ENCODE results near the gene FAM110A. TPM values are rescaled to one million over a fixed set of nuclear protein-coding genes. Genes with fewer than 3 reads are reported as not detected.

The FAM110A gene
- total and polyA plus RNA-seq, 9 of the 15 experiments (the other 6 are each of a cell fraction or from before 2014, with no cell fraction given): 0.73 to 15.5 (median 3.6) TPM

DNA sequence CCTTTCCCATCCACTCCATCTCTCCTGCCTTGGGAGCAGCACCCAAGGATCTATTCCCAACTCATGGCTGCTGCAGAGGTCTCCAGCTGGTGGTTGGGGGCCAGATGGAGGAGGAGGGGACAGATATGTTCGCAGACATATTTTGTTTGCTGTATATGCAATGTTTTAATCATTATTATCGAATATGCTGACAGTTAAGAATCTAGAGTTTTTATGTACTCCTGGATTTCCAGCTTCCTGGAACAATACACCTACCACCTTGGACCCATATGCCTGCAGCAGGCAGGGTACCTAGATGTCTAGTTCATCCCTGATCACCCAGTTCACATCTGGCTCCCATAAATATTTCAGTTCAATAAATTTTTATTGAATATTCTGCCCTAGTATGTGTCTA, 9.0 kb downstream of the FAM110A start:
- DNase-seq (ENCODE audit: extremely low read depth in 1 of 4, low spot score in 3 of 4) (no peak), ATAC-seq (no peak), FAIRE-seq (no peak)
- Histone ChIP-seq H2AFZ (ENCODE audit: low read depth, low read length) (no peak overlapping the region), H3K9ac (ENCODE audit: insufficient read depth in 1 of 2, low read depth in 2 of 2, low read length in 2 of 2) (no peak overlapping the region), H3K9me1 (ENCODE audit: control insufficient read depth, insufficient read depth, low read length) (peaks cover 3% of the 10 kb centered on the region), H3K36me3 (ENCODE audit: control insufficient read depth, insufficient read depth, low read length) (peaks cover 15% of the 10 kb centered on the region; the same call in 1 of the 3 replicates), H3K4me2 (ENCODE audit: insufficient read depth, low read length) (no peak overlapping the region), H3K27ac (ENCODE audit: extremely low read depth, low read depth, low read length) (no peak overlapping the region), H3K4me1 (replicated peaks in 1 of 2; ENCODE audit: control insufficient read depth in 2 of 2, insufficient read depth in 2 of 2, low read length in 2 of 2) (peaks cover 20 to 50% of the 10 kb centered on the region in 2 experiments; a peak in 4 of 5 replicates), H3K4me3 (no peak overlapping the region), H3K27me3 (ENCODE audit: control insufficient read depth in 2 of 2, insufficient read depth in 2 of 2, low read length in 2 of 2) (no peaks in the 10 kb centered on the region), H3K9me3 (replicated peaks; ENCODE audit: control insufficient read depth, insufficient read depth, low read depth, low read length) (no peaks in the 10 kb centered on the region), H3K79me2 (ENCODE audit: control insufficient read depth, insufficient read depth, low read length) (peaks cover 28% of the 10 kb centered on the region), H4K20me1 (replicated peaks; ENCODE audit: control insufficient read depth, insufficient read depth, low read length) (0 out of 2 replicates have a peak, but pooled peaks cover 11% of the 10 kb centered on the region)
- ChIA-PET CTCF (ENCODE audit: low intra/inter-chr PET ratio) (no interaction called here), POLR2A (interaction anchor here (0.5 to 1.2 kb wide), 2 partner anchors 9 to 66 kb away, joined by 3 to 6 read pairs; partner anchors contain the start of gene FAM110A)
- intact Hi-C loops (cut with micrococcal nuclease) (no loop called here), in situ Hi-C loops (cut with MboI) (no loop called here)
- BruUV-seq (replicated peaks): no TSS peak
- TF ChIP-seq CXXC5 (CRISPR knock-in tag; IDR thresholded peaks at IDR 0.05): no peak
- peak; percentile 57 for TF ChIP-seq ZNF316 (IDR thresholded peaks at IDR 0.05)
- WGBS (ENCODE audit: insufficient coverage, low coverage, missing lambda C conversion rate): 86% methylated on average over 2 of the region's 2 CpGs

DNA sequence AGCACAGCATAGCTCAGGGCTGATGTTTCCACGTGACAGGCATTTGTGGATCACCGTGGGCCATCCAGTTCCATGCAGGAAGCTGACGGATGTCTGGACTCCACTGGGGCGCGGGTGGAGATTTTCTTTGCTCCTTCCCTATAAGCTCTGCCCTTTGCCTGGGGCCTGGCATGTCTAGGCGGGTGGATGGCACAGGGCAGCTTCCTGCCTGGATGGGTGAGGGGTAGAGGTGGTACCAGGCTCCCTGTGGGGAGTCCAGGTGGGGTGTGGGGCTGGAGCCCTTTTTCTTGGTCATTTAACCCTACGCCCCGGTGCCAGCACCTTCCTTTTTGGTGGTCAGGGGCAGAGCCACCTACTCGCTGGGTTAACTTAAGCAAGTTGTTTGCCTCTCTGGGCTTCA, 10.4 kb downstream of the FAM110A start:
- no peak for DNase-seq (ENCODE audit: extremely low read depth in 1 of 4, low spot score in 3 of 4)
- Histone ChIP-seq H3K4me3 (no peak overlapping the region), H4K20me1 (replicated peaks; ENCODE audit: control insufficient read depth, insufficient read depth, low read length) (0 out of 2 replicates have a peak, but pooled peaks cover 11% of the 10 kb centered on the region), H2AFZ (ENCODE audit: low read depth, low read length) (no peak overlapping the region), H3K9me1 (ENCODE audit: control insufficient read depth, insufficient read depth, low read length) (peaks cover 3% of the 10 kb centered on the region), H3K79me2 (ENCODE audit: control insufficient read depth, insufficient read depth, low read length) (peaks cover 15% of the 10 kb centered on the region), H3K27ac (ENCODE audit: extremely low read depth, low read depth, low read length) (no peak overlapping the region), H3K9ac (ENCODE audit: insufficient read depth in 1 of 2, low read depth in 2 of 2, low read length in 2 of 2) (peak overlapping the region in 1 of 2 experiments; percentile 68; a peak in 2 of 4 replicates), H3K27me3 (ENCODE audit: control insufficient read depth in 2 of 2, insufficient read depth in 2 of 2, low read length in 2 of 2) (no peaks in the 10 kb centered on the region), H3K4me2 (ENCODE audit: insufficient read depth, low read length) (no peak overlapping the region), H3K9me3 (replicated peaks; ENCODE audit: control insufficient read depth, insufficient read depth, low read depth, low read length) (no peaks in the 10 kb centered on the region), H3K36me3 (ENCODE audit: control insufficient read depth, insufficient read depth, low read length) (peaks cover 15% of the 10 kb centered on the region; the same call in 1 of the 3 replicates), H3K4me1 (replicated peaks in 1 of 2; ENCODE audit: control insufficient read depth in 2 of 2, insufficient read depth in 2 of 2, low read length in 2 of 2) (peaks cover 11 to 53% of the 10 kb centered on the region in 2 experiments; a peak in 4 of 5 replicates)
- 84% methylated on average over 5 of the region's 9 CpGs for WGBS (ENCODE audit: insufficient coverage, low coverage, missing lambda C conversion rate)
- POLR2A ChIA-PET: interaction anchor here (0.9 to 1.2 kb wide), 2 partner anchors 10 to 11 kb away, joined by 4 to 6 read pairs; partner anchors contain the start of gene FAM110A
- FAIRE-seq: no peak
- in situ Hi-C loops (cut with MboI) (no loop called here), intact Hi-C loops (cut with micrococcal nuclease) (no loop called here)
- CTCF ChIA-PET (ENCODE audit: low intra/inter-chr PET ratio): no interaction called here
- no TSS peak for BruUV-seq (replicated peaks)
- no peak for ATAC-seq
- TF ChIP-seq, protein P1, sequence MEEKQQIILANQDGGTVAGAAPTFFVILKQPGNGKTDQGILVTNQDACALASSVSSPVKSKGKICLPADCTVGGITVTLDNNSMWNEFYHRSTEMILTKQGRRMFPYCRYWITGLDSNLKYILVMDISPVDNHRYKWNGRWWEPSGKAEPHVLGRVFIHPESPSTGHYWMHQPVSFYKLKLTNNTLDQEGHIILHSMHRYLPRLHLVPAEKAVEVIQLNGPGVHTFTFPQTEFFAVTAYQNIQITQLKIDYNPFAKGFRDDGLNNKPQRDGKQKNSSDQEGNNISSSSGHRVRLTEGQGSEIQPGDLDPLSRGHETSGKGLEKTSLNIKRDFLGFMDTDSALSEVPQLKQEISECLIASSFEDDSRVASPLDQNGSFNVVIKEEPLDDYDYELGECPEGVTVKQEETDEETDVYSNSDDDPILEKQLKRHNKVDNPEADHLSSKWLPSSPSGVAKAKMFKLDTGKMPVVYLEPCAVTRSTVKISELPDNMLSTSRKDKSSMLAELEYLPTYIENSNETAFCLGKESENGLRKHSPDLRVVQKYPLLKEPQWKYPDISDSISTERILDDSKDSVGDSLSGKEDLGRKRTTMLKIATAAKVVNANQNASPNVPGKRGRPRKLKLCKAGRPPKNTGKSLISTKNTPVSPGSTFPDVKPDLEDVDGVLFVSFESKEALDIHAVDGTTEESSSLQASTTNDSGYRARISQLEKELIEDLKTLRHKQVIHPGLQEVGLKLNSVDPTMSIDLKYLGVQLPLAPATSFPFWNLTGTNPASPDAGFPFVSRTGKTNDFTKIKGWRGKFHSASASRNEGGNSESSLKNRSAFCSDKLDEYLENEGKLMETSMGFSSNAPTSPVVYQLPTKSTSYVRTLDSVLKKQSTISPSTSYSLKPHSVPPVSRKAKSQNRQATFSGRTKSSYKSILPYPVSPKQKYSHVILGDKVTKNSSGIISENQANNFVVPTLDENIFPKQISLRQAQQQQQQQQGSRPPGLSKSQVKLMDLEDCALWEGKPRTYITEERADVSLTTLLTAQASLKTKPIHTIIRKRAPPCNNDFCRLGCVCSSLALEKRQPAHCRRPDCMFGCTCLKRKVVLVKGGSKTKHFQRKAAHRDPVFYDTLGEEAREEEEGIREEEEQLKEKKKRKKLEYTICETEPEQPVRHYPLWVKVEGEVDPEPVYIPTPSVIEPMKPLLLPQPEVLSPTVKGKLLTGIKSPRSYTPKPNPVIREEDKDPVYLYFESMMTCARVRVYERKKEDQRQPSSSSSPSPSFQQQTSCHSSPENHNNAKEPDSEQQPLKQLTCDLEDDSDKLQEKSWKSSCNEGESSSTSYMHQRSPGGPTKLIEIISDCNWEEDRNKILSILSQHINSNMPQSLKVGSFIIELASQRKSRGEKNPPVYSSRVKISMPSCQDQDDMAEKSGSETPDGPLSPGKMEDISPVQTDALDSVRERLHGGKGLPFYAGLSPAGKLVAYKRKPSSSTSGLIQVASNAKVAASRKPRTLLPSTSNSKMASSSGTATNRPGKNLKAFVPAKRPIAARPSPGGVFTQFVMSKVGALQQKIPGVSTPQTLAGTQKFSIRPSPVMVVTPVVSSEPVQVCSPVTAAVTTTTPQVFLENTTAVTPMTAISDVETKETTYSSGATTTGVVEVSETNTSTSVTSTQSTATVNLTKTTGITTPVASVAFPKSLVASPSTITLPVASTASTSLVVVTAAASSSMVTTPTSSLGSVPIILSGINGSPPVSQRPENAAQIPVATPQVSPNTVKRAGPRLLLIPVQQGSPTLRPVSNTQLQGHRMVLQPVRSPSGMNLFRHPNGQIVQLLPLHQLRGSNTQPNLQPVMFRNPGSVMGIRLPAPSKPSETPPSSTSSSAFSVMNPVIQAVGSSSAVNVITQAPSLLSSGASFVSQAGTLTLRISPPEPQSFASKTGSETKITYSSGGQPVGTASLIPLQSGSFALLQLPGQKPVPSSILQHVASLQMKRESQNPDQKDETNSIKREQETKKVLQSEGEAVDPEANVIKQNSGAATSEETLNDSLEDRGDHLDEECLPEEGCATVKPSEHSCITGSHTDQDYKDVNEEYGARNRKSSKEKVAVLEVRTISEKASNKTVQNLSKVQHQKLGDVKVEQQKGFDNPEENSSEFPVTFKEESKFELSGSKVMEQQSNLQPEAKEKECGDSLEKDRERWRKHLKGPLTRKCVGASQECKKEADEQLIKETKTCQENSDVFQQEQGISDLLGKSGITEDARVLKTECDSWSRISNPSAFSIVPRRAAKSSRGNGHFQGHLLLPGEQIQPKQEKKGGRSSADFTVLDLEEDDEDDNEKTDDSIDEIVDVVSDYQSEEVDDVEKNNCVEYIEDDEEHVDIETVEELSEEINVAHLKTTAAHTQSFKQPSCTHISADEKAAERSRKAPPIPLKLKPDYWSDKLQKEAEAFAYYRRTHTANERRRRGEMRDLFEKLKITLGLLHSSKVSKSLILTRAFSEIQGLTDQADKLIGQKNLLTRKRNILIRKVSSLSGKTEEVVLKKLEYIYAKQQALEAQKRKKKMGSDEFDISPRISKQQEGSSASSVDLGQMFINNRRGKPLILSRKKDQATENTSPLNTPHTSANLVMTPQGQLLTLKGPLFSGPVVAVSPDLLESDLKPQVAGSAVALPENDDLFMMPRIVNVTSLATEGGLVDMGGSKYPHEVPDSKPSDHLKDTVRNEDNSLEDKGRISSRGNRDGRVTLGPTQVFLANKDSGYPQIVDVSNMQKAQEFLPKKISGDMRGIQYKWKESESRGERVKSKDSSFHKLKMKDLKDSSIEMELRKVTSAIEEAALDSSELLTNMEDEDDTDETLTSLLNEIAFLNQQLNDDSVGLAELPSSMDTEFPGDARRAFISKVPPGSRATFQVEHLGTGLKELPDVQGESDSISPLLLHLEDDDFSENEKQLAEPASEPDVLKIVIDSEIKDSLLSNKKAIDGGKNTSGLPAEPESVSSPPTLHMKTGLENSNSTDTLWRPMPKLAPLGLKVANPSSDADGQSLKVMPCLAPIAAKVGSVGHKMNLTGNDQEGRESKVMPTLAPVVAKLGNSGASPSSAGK (IDR thresholded peaks at IDR 0.05): no peak
- TF ChIP-seq SAFB2 (IDR thresholded peaks at IDR 0.05; ENCODE audit: borderline replicate concordance, low read depth, low read length, severe bottlenecking): no peak
